ENCODE data around the gene HTRA3.

- TF ChIP-seq CTCF (IDR thresholded peaks at IDR 0.05; ENCODE audit: poor library complexity, severe bottlenecking) (no peak), TAF1 (IDR thresholded peaks at IDR 0.05; ENCODE audit: low read depth) (no peak), EZH2 (IDR thresholded peaks at IDR 0.05; ENCODE audit: borderline replicate concordance, insufficient read depth, low read length, poor library complexity, severe bottlenecking) (no peak)
Observed at GRCh38 chr4:8238515-8239053, 31.0 kb upstream of the HTRA3 start.

Measured in neural cell (in vitro differentiated cells).